IPS DF 6.9 (cell line): ENCODE measurements around the gene DYRK3.
"Not testable (repeated sequence)": the region's sequence is repeated elsewhere in the genome, so short reads cannot be mapped to it uniquely, and the experiment has no call there.

Experiments
- DNase-seq: peaks from one replicate; pipeline ENCODE4 v3.0.0-alpha.2; 2013; ENCODE audit warnings: low read depth, low spot score
- H3K27ac ChIP-seq: one replicate; pipeline ENCODE4 v1.5.1; 2013; ENCODE audit warnings: low read length, control low read depth
- H3K27me3 ChIP-seq: 2 replicates; pipeline ENCODE4 v1.6.1; 2013; ENCODE audit warnings: mild to moderate bottlenecking, low read length; ENCODE audit not compliant: control insufficient read depth, insufficient read depth
- H3K36me3 ChIP-seq: 2 replicates; pipeline ENCODE4 v1.6.1; 2013; ENCODE audit warnings: low read length; ENCODE audit not compliant: control insufficient read depth, insufficient read depth
- H3K4me1 ChIP-seq: 2 replicates; pipeline ENCODE4 v1.6.1; 2013; ENCODE audit warnings: low read length; ENCODE audit not compliant: control insufficient read depth, insufficient read depth
- H3K4me3 ChIP-seq: 2 replicates; pipeline ENCODE4 v1.5.1; 2013; ENCODE audit warnings: mild to moderate bottlenecking, low read length
- H3K9me3 ChIP-seq: 2 replicates; pipeline ENCODE4 v1.6.1; 2013; ENCODE audit warnings: low read length, inconsistent platforms; ENCODE audit not compliant: control insufficient read depth, insufficient read depth
- WGBS: extraction: QIAGEN DNeasy Blood & Tissue Kit; methylation state at CpG from one replicate; pipeline ENCODE4 v1.1.7; 2013; ENCODE audit warnings: mixed read lengths, missing lambda C conversion rate; ENCODE audit not compliant: insufficient read length, insufficient coverage; 5-methylcytosine and 5-hydroxymethylcytosine counted together

The DYRK3 gene

DNA sequence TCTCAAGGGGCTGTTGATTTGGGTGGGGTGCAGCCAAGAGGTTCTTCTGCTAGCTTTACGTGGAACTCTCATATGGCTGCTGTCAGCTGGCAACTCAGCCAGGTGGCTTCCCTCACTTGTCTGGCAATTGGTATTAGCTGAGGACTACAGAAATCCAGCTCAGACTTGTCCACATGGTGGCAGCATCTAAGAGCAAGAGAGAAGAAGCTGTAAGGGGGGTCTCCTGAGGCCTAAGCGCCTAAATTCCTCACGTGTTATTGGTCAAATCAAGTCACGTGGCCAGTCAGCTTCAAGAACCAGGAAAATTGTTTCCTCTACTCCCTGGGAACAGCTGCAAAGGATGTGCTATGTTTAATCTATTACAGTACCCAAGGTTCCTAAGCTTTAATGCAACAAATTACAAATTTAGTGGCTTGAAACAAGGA is 4.2 kb upstream of the DYRK3 start:
- no peak overlapping the region for H3K27ac ChIP-seq
- H3K9me3 ChIP-seq, result no peaks in the 10 kb centered on the region
- peaks cover 2% of the 10 kb centered on the region; the same call in 1 of the 2 replicates for H3K4me1 ChIP-seq
- H3K27me3 ChIP-seq, result no peaks in the 10 kb centered on the region
- DNase-seq, result peak; percentile 93
- no peaks in the 10 kb centered on the region for H3K36me3 ChIP-seq
- no CpG with 5 or more reads among the region's 4 CpGs for WGBS
- no peak overlapping the region for H3K4me3 ChIP-seq

- no CpG with 5 or more reads among the region's 9 CpGs for WGBS
- Histone ChIP-seq H3K36me3 (no peaks in the 10 kb centered on the region), H3K4me3 (no peak overlapping the region), H3K9me3 (no peaks in the 10 kb centered on the region), H3K27ac (no peak overlapping the region), H3K4me1 (peaks cover 2% of the 10 kb centered on the region; the same call in 1 of the 2 replicates), H3K27me3 (no peaks in the 10 kb centered on the region)
- DNase-seq, result no peak
Measured at GRCh38 chr1:206633708-206634121, 1.6 kb upstream of the DYRK3 start.

- Histone ChIP-seq H3K27ac (no peak overlapping the region), H3K27me3 (no peaks in the 10 kb centered on the region), H3K4me1 (peaks cover 2% of the 10 kb centered on the region; the same call in 1 of the 2 replicates), H3K4me3 (peak overlapping the region; percentile 77; the same call in 1 of the 2 replicates), H3K9me3 (no peaks in the 10 kb centered on the region), H3K36me3 (no peaks in the 10 kb centered on the region)
- WGBS, result no CpG with 5 or more reads among the region's 26 CpGs
- DNase-seq, result peak; percentile 70
Measured at GRCh38 chr1:206634365-206635079, 814 bp upstream of the DYRK3 start.

- Histone ChIP-seq H3K9me3 (no peaks in the 10 kb centered on the region), H3K4me1 (peaks cover 2% of the 10 kb centered on the region; the same call in 1 of the 2 replicates), H3K4me3 (peak overlapping the region; percentile 77; the same call in 1 of the 2 replicates), H3K27me3 (no peaks in the 10 kb centered on the region), H3K27ac (no peak overlapping the region), H3K36me3 (no peaks in the 10 kb centered on the region)
- no CpG with 5 or more reads among the region's 14 CpGs for WGBS
- DNase-seq, result no peak
Measured at GRCh38 chr1:206635978-206636345, 626 bp downstream of the DYRK3 start.

GRCh38 chr1:206636671-206637070 is 1.3 kb downstream of the DYRK3 start:
- no peak for DNase-seq
- Histone ChIP-seq H3K36me3 (no peaks in the 10 kb centered on the region), H3K27me3 (no peaks in the 10 kb centered on the region), H3K4me3 (no peak overlapping the region), H3K9me3 (no peaks in the 10 kb centered on the region), H3K27ac (no peak overlapping the region), H3K4me1 (peaks cover 2% of the 10 kb centered on the region; the same call in 1 of the 2 replicates)
- WGBS, result no CpG with 5 or more reads among the region's 4 CpGs

DNA sequence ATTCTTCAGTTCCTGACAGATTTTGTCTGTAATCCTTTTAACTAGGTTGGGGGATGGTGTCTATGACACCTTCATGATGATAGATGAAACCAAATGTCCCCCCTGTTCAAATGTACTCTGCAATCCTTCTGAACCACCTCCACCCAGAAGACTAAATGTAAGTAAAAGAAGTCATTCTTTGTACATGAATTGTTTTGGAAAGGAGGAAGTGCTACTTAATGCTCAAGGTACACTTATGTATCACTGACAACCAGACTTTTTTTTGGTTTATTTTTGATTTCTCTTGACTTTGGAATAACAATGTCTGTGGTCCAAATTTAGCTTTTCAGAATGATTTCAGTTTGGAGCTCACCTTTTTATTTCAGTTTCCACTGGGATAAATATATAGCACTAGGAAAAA is 2.3 kb downstream of the DYRK3 start:
- Histone ChIP-seq H3K4me3 (no peak overlapping the region), H3K4me1 (peaks cover 2% of the 10 kb centered on the region; the same call in 1 of the 2 replicates), H3K27ac (no peak overlapping the region), H3K27me3 (no peaks in the 10 kb centered on the region), H3K9me3 (no peaks in the 10 kb centered on the region), H3K36me3 (no peaks in the 10 kb centered on the region)
- DNase-seq, result no peak

DNA sequence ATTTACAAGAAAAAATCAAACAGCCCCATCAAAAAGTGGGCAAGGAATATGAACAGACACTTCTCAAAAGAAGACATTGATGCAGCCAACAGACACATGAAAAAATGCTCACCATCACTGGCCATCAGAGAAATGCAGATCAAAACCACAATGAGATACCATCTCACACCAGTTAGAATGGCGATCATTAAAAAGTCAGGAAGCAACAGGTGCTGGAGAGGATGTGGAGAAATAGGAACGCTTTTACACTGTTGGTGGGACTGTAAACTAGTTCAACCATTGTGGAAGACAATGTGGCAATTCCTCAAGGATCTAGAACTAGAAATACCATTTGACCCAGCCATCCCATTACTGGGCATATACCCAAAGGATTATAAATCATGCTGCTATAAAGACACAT is 6.7 kb downstream of the DYRK3 start:
- not testable (repeated sequence) for H3K27ac ChIP-seq, H3K4me1 ChIP-seq, H3K36me3 ChIP-seq, H3K9me3 ChIP-seq, H3K4me3 ChIP-seq, DNase-seq, H3K27me3 ChIP-seq
- no CpG with 5 or more reads among the region's 2 CpGs for WGBS

GRCh38 chr1:206643118-206643698 is 7.9 kb downstream of the DYRK3 start:
- WGBS, result no CpG with 5 or more reads among the region's 3 CpGs

GRCh38 chr1:206646504-206646903 is 11.2 kb downstream of the DYRK3 start:
- no peaks in the 10 kb centered on the region for H3K36me3 ChIP-seq
- no peaks in the 10 kb centered on the region for H3K9me3 ChIP-seq
- no peaks in the 10 kb centered on the region for H3K27me3 ChIP-seq
- no CpG with 5 or more reads among the region's 1 CpG for WGBS
- H3K4me1 ChIP-seq, result no peaks in the 10 kb centered on the region
- H3K27ac ChIP-seq, result no peak overlapping the region
- no peak overlapping the region for H3K4me3 ChIP-seq
- DNase-seq, result no peak

More at GRCh38 chr1:206643118-206643698, 7.9 kb downstream of the DYRK3 start:
- H3K4me3 ChIP-seq, result no peak overlapping the region
- H3K27ac ChIP-seq, result no peak overlapping the region
- DNase-seq, result no peak
- H3K9me3 ChIP-seq, result no peaks in the 10 kb centered on the region
- no peaks in the 10 kb centered on the region for H3K4me1 ChIP-seq
- H3K27me3 ChIP-seq, result no peaks in the 10 kb centered on the region
- H3K36me3 ChIP-seq, result no peaks in the 10 kb centered on the region

- Histone ChIP-seq H3K27me3 (no peaks in the 10 kb centered on the region), H3K4me3 (no peak overlapping the region), H3K36me3 (no peaks in the 10 kb centered on the region), H3K27ac (no peak overlapping the region), H3K4me1 (no peaks in the 10 kb centered on the region), H3K9me3 (no peaks in the 10 kb centered on the region)
- no peak for DNase-seq
Measured at GRCh38 chr1:206647224-206647623, 11.9 kb downstream of the DYRK3 start.
